Measurements from ENCODE around the gene MFSD12. TPM values are rescaled to one million over a fixed set of nuclear protein-coding genes. Genes with fewer than 3 reads are reported as not detected.
A peak's percentile ranks its signal among the peaks of the same experiment; 100 is the strongest.

MFSD12 gene
- total RNA-seq, 1 experiment from 2014 or later = 60.6 TPM

DNA sequence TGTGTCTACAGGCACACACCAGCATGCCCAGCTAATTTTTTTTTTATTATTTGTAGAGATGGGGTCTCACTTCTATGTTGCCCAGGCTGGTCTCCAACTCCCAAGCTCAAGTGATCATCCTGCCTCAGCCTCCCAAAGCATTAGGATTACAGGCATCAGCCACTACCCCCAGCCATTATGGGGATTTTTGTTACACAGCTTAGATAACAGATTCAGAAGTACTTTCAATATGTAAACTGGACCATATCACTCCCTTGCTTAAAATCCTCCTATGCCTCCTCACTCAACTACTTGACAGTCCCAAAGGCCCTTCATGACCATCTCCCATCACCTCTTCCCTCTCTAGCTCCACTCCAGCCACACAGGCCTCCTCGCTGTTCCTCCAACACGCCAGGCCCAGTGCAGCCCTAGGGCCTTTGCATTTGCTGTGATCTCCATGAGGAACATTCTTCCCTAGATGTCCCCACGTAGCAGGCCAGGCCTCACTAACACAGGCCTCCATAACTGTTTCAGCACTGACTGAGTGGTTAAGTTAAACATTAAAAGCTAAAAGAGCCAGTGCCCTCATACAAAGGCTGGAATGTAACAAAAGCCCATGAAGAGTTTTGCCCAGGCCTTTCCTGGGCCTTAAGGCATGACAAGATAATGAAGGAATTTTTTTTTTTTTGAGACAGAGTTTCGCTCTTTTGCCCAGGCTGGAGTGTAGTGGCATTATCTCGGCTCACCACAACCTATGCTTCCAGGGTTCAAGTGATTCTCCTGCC is 59.4 kb downstream of the MFSD12 start:
- intact Hi-C loops (cut with micrococcal nuclease; ENCODE audit: unreplicated experiment) = loop anchor here (1.0 kb wide), 1 partner anchor 7 kb away; no protein-coding TSS in a partner anchor
- Histone ChIP-seq H3K27me3 (replicated peaks; ENCODE audit: control insufficient read depth, insufficient read depth, low read length) (no peaks in the 10 kb centered on the region), H3K4me1 (peaks cover 4% of the 10 kb centered on the region; the same call in 1 of the 2 replicates), H3K36me3 (ENCODE audit: control insufficient read depth, insufficient read depth, low read length) (no peaks in the 10 kb centered on the region), H3K4me3 (ENCODE audit: low read depth, low read length) (no peak overlapping the region), H3K9me3 (no peaks in the 10 kb centered on the region)
- peak overlapping the region; percentile 35 for H3K4me3 Mint-ChIP-seq (ENCODE audit: unreplicated experiment)
- peaks cover 42% of the 10 kb centered on the region for H3K36me3 Mint-ChIP-seq (ENCODE audit: insufficient read depth, unreplicated experiment)
- no TSS peak for BruUV-seq (replicated peaks)
- ChIA-PET CTCF (no interaction called here), POLR2A (no interaction called here)
- no peak for DNase-seq
- peaks cover 11% of the 10 kb centered on the region for H3K4me1 Mint-ChIP-seq (ENCODE audit: low read depth, unreplicated experiment)
- no peaks in the 10 kb centered on the region for H3K9me3 Mint-ChIP-seq (ENCODE audit: unreplicated experiment)
- H3K27ac Mint-ChIP-seq (ENCODE audit: unreplicated experiment) = no peak overlapping the region
- TF ChIP-seq, protein P1, sequence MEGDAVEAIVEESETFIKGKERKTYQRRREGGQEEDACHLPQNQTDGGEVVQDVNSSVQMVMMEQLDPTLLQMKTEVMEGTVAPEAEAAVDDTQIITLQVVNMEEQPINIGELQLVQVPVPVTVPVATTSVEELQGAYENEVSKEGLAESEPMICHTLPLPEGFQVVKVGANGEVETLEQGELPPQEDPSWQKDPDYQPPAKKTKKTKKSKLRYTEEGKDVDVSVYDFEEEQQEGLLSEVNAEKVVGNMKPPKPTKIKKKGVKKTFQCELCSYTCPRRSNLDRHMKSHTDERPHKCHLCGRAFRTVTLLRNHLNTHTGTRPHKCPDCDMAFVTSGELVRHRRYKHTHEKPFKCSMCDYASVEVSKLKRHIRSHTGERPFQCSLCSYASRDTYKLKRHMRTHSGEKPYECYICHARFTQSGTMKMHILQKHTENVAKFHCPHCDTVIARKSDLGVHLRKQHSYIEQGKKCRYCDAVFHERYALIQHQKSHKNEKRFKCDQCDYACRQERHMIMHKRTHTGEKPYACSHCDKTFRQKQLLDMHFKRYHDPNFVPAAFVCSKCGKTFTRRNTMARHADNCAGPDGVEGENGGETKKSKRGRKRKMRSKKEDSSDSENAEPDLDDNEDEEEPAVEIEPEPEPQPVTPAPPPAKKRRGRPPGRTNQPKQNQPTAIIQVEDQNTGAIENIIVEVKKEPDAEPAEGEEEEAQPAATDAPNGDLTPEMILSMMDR (IDR thresholded peaks at IDR 0.05; ENCODE audit: insufficient read depth in 1 of 2, low read depth in 1 of 2, low read length in 1 of 2, severe bottlenecking in 1 of 2, unreplicated experiment in 1 of 2) = no peak
- H3K27me3 Mint-ChIP-seq (ENCODE audit: insufficient read depth, unreplicated experiment) = no peaks in the 10 kb centered on the region

DNA sequence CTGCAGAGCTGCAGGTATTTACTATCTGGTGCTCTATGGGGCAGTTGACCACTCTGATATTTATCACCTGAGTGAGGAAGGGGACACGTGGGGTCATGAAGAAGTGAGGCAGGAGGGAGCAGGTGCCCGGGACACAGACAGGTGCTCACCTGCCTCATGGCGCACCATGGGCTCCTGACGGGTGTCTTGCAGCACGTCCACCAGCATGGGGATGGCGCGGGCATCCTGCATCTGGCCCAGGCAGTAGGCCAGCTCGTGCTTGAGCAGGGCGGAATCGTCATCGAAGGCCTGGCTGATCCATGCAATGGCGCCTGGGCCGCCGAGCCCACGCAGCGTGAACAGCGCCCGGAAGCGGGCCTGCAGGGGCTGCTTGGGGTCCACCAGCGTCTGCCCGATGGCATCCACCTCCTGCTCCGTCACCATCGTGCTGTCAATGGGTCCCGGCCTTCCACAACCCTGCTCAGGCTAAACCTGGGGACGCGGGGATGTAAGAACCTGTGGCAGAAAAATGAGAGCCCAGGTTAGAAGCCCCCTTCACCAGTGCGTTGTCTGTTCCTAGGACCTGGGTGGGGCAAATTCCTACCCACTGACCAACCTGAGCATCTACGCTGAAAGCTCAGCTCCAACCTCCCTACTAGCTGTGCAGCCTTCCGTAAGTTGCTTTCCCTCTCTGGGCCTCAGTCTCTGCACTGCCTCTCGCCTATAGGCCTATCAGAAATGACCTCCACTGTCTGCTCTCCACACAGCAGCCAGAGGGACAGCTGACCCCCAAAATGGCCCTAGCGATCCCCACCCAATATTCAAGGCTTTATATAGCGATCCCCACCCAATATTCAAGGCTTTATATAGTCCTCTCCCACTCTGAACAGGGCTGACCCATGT is 60.8 kb downstream of the MFSD12 start:
- no peaks in the 10 kb centered on the region for H3K27me3 Mint-ChIP-seq (ENCODE audit: insufficient read depth, unreplicated experiment)
- CTCF ChIA-PET = no interaction called here
- intact Hi-C loops (cut with micrococcal nuclease; ENCODE audit: unreplicated experiment) = loop anchor here (1.0 kb wide), 1 partner anchor 9 kb away; no protein-coding TSS in a partner anchor
- Histone ChIP-seq H3K4me3 (ENCODE audit: low read depth, low read length) (no peak overlapping the region), H3K4me1 (peaks cover 4% of the 10 kb centered on the region; the same call in 1 of the 2 replicates), H3K9me3 (no peaks in the 10 kb centered on the region), H3K27me3 (replicated peaks; ENCODE audit: control insufficient read depth, insufficient read depth, low read length) (no peaks in the 10 kb centered on the region), H3K36me3 (ENCODE audit: control insufficient read depth, insufficient read depth, low read length) (no peaks in the 10 kb centered on the region)
- H3K4me3 Mint-ChIP-seq (ENCODE audit: unreplicated experiment) = no peak overlapping the region
- TF ChIP-seq, protein P1 (IDR thresholded peaks at IDR 0.05; ENCODE audit: insufficient read depth in 1 of 2, low read depth in 1 of 2, low read length in 1 of 2, severe bottlenecking in 1 of 2, unreplicated experiment in 1 of 2) = no peak
- no peaks in the 10 kb centered on the region for H3K9me3 Mint-ChIP-seq (ENCODE audit: unreplicated experiment)
- POLR2A ChIA-PET = no interaction called here
- no TSS peak for BruUV-seq (replicated peaks)
- H3K27ac Mint-ChIP-seq (ENCODE audit: unreplicated experiment) = no peak overlapping the region
- peaks cover 11% of the 10 kb centered on the region for H3K4me1 Mint-ChIP-seq (ENCODE audit: low read depth, unreplicated experiment)
- peaks cover 42% of the 10 kb centered on the region for H3K36me3 Mint-ChIP-seq (ENCODE audit: insufficient read depth, unreplicated experiment)
- no peak for DNase-seq

DNA sequence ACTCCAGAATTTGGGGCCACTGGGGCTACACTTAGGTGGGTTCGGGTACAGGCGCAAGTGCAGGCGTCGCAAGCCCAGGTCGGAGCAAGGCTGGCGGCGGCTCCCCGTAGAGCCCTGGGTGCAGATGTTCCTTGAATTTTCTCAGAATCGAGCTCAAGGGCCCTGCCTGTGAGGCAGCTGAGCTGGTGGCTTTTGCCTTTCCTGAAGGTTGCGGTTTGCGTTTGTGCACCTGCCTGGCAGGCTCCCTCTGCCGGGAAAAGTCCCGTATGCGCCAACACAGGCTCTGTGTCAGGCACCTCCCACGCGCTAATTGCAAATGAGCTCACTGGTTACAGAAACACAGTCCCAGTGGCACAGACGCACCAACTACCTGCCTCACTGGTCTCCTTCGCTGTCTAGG is 62.8 kb downstream of the MFSD12 start:
- Mint-ChIP-seq H3K27me3 (ENCODE audit: insufficient read depth, unreplicated experiment) (no peaks in the 10 kb centered on the region), H3K27ac (ENCODE audit: unreplicated experiment) (no peak overlapping the region), H3K4me3 (ENCODE audit: unreplicated experiment) (no peak overlapping the region), H3K9me3 (ENCODE audit: unreplicated experiment) (no peaks in the 10 kb centered on the region), H3K4me1 (ENCODE audit: low read depth, unreplicated experiment) (peaks cover 5% of the 10 kb centered on the region), H3K36me3 (ENCODE audit: insufficient read depth, unreplicated experiment) (peaks cover 31% of the 10 kb centered on the region)
- ChIA-PET CTCF (interaction anchor here (0.5 to 1.0 kb wide), 2 partner anchors 9 to 31 kb away, joined by 3 to 4 read pairs; no protein-coding TSS in a partner anchor), POLR2A (interaction anchor here (0.5 kb wide), 1 partner anchor 75 kb away, joined by 4 read pairs; no protein-coding TSS in a partner anchor)
- TF ChIP-seq, protein P1 (IDR thresholded peaks at IDR 0.05; ENCODE audit: insufficient read depth in 1 of 2, low read depth in 1 of 2, low read length in 1 of 2, severe bottlenecking in 1 of 2, unreplicated experiment in 1 of 2) = no peak
- Histone ChIP-seq H3K36me3 (ENCODE audit: control insufficient read depth, insufficient read depth, low read length) (no peaks in the 10 kb centered on the region), H3K4me1 (peaks cover 4% of the 10 kb centered on the region; the same call in 1 of the 2 replicates), H3K4me3 (ENCODE audit: low read depth, low read length) (no peak overlapping the region), H3K9me3 (no peaks in the 10 kb centered on the region), H3K27me3 (replicated peaks; ENCODE audit: control insufficient read depth, insufficient read depth, low read length) (no peaks in the 10 kb centered on the region)
- intact Hi-C loops (cut with micrococcal nuclease; ENCODE audit: unreplicated experiment) = no loop called here
- DNase-seq = no peak
- BruUV-seq (replicated peaks) = no TSS peak
